IMR-90 (cell line): ENCODE data around the gene SLC30A2. TPM values are rescaled to one million over a fixed set of nuclear protein-coding genes. Genes with fewer than 3 reads are reported as not detected.

Source experiments
- ATAC-seq: fragments of 200-7000 bp; cut with Tn5 transposase; 2 replicates; pipeline ENCODE4 v1.9.1; 2020; ENCODE audit warnings: low read depth, mild to moderate bottlenecking, moderate library complexity
- BruUV-seq: library from RNA; stranded (reverse); fragments of 400-500 nt; replicated peaks from 2 replicates; lab custom pipeline; 2021; lab: Mats Ljungman, UMichigan
- CTCF ChIA-PET: fragments of 300-600 bp; formaldehyde crosslinking; extraction: SDS; loops from one replicate; lab custom pipeline; 2021; ENCODE audit warnings: antibody characterized with exemption; lab: Yijun Ruan, JAX
- POLR2A ChIA-PET: fragments of 300-600 bp; sonication (Branson Sonifier 250); formaldehyde crosslinking; loops from one replicate; lab custom pipeline; 2022; ENCODE audit warnings: antibody characterized with exemption; ENCODE audit not compliant: unreplicated experiment; lab: Charles Lee
- DNase-seq: peaks from one replicate; pipeline ENCODE4 v3.0.0; 2013
- H2AFZ ChIP-seq: replicated peaks from 2 replicates; pipeline ENCODE3; 2013; ENCODE audit warnings: low read length, mild to moderate bottlenecking; ENCODE audit not compliant: poor library complexity
- H2AK5ac ChIP-seq: 2 replicates; pipeline ENCODE4 v1.6.1; 2013; ENCODE audit warnings: low read depth, low read length, inconsistent platforms
- H2AK9ac ChIP-seq: replicated peaks from 2 replicates; pipeline ENCODE3; 2013; ENCODE audit warnings: mild to moderate bottlenecking, low read depth, low read length, moderate library complexity; ENCODE audit not compliant: poor library complexity
- H2BK120ac ChIP-seq: 2 replicates; pipeline ENCODE4 v1.6.1; 2013; ENCODE audit warnings: low read depth, low read length, inconsistent platforms
- H2BK15ac ChIP-seq: 3 replicates; pipeline ENCODE4 v1.6.1; 2013; ENCODE audit warnings: low read depth, low read length, inconsistent platforms
- H2BK20ac ChIP-seq: 2 replicates; pipeline ENCODE4 v1.6.1; 2013; ENCODE audit warnings: low read depth, mild to moderate bottlenecking, inconsistent platforms, low read length, moderate library complexity
- H2BK5ac ChIP-seq: 2 replicates; pipeline ENCODE4 v1.6.1; 2013; ENCODE audit warnings: mild to moderate bottlenecking, low read depth, low read length, inconsistent platforms; ENCODE audit not compliant: poor library complexity, severe bottlenecking
- H3K14ac ChIP-seq: replicated peaks from 2 replicates; pipeline ENCODE4 v1.6.1; 2013; ENCODE audit warnings: low read depth, low read length, inconsistent platforms
- H3K18ac ChIP-seq: 2 replicates; pipeline ENCODE4 v1.6.1; 2013; ENCODE audit warnings: low read depth, low read length, control low read depth
- H3K23ac ChIP-seq: 2 replicates; pipeline ENCODE4 v1.6.1; 2013; ENCODE audit warnings: low read depth, low read length, inconsistent platforms
- H3K27ac ChIP-seq: 2 replicates; pipeline ENCODE4 v1.5.1; 2013; ENCODE audit warnings: mild to moderate bottlenecking, control low read depth, low read length; ENCODE audit not compliant: insufficient read depth
- H3K27me3 ChIP-seq: 2 replicates; pipeline ENCODE4 v1.6.1; 2013; ENCODE audit warnings: low read length; ENCODE audit not compliant: control insufficient read depth, insufficient read depth
- H3K36me3 ChIP-seq: 2 replicates; pipeline ENCODE4 v1.6.1; 2013; ENCODE audit warnings: low read length, mixed read lengths; ENCODE audit not compliant: control insufficient read depth, insufficient read depth
- H3K4ac ChIP-seq: 2 replicates; pipeline ENCODE4 v1.6.1; 2013; ENCODE audit warnings: low read depth, low read length, inconsistent platforms
- H3K4me1 ChIP-seq: 2 replicates; pipeline ENCODE4 v1.6.1; 2013; ENCODE audit warnings: low read length, mixed read lengths; ENCODE audit not compliant: control insufficient read depth, insufficient read depth
- H3K4me2 ChIP-seq: 2 replicates; pipeline ENCODE4 v1.6.1; 2013; ENCODE audit warnings: low read depth, mild to moderate bottlenecking, control low read depth, low read length, moderate library complexity
- H3K4me3 ChIP-seq: 2 replicates; pipeline ENCODE4 v1.5.1; 2013; ENCODE audit warnings: low read depth, mild to moderate bottlenecking, control low read depth, low read length, moderate library complexity; ENCODE audit not compliant: insufficient read depth
- H3K56ac ChIP-seq: 2 replicates; pipeline ENCODE4 v1.6.1; 2013; ENCODE audit warnings: low read length, inconsistent platforms; ENCODE audit not compliant: insufficient read depth; ENCODE audit errors: extremely low read depth
- H3K79me1 ChIP-seq, 2 experiments: 2 replicates each; pipeline ENCODE4 v1.6.1; 2013; ENCODE audit warnings: low read length in 2 of 2, inconsistent platforms in 1 of 2, low read depth in 1 of 2
- H3K9ac ChIP-seq: 2 replicates; pipeline ENCODE4 v1.6.1; 2013; ENCODE audit warnings: low read depth, low read length, control low read depth
- H3K9me1 ChIP-seq: 2 replicates; pipeline ENCODE4 v1.6.1; 2013; ENCODE audit warnings: low read length, inconsistent platforms; ENCODE audit not compliant: insufficient read depth
- H3K9me3 ChIP-seq: 2 replicates; pipeline ENCODE4 v1.6.1; 2013; ENCODE audit warnings: low read length; ENCODE audit not compliant: control insufficient read depth, insufficient read depth
- H4K20me1 ChIP-seq: 2 replicates; pipeline ENCODE4 v1.6.1; 2013; ENCODE audit warnings: low read length, inconsistent platforms; ENCODE audit not compliant: insufficient read depth
- H4K5ac ChIP-seq: 2 replicates; pipeline ENCODE4 v1.6.1; 2013; ENCODE audit warnings: mild to moderate bottlenecking, low read depth, low read length, control low read depth
- H4K8ac ChIP-seq, 2 experiments: 2 replicates each; pipeline ENCODE4 v1.6.1; 2013; ENCODE audit warnings: low read depth in 2 of 2, low read length in 2 of 2, control low read depth in 1 of 2, inconsistent platforms in 1 of 2
- H4K91ac ChIP-seq: 2 replicates; pipeline ENCODE4 v1.6.1; 2013; ENCODE audit warnings: low read depth, low read length, inconsistent platforms; ENCODE audit not compliant: insufficient read depth
- BHLHE40 ChIP-seq: fragments of 150-350 bp; IDR thresholded peaks from 2 replicates; pipeline ENCODE4 v1.6.1; 2016; ENCODE audit warnings: mild to moderate bottlenecking, low read depth, low read length
- MAFK ChIP-seq: IDR thresholded peaks from 2 replicates; pipeline ENCODE4 v1.6.1; 2012; ENCODE audit warnings: low read depth, low read length, improper control_type of control experiment
- MAZ ChIP-seq: IDR thresholded peaks from 2 replicates; pipeline ENCODE4 v1.6.1; 2012; ENCODE audit warnings: low read depth, mild to moderate bottlenecking, low read length, improper control_type of control experiment, moderate library complexity, borderline replicate concordance
- NFE2L2 ChIP-seq: fragments of 150-350 bp; IDR thresholded peaks from 2 replicates; pipeline ENCODE4 v1.6.1; 2016; ENCODE audit warnings: low read depth, mild to moderate bottlenecking, low read length
- POLR2A ChIP-seq: IDR thresholded peaks from 2 replicates; pipeline ENCODE4 v1.6.1; 2012; ENCODE audit warnings: mild to moderate bottlenecking, low read depth, low read length
- WGBS, 2 experiments: methylation state at CpG; one replicate each; pipeline versions ENCODE4 v1.1.5 to v1.1.7; 2013; ENCODE audit warnings: missing lambda C conversion rate in 2 of 2; ENCODE audit not compliant: insufficient read length in 1 of 2; ENCODE audit errors: extremely low coverage in 2 of 2; 5-methylcytosine and 5-hydroxymethylcytosine counted together
- dilution Hi-C: fragments of 300-500 bp; cut with HindIII; formaldehyde crosslinking; loops from one replicate; pipeline ENCODE4 v1.14.3; 2018; ENCODE audit warnings: low sequenced_read_pairs; ENCODE audit not compliant: unreplicated experiment
- in situ Hi-C: fragments of 300-500 bp; cut with MboI; formaldehyde crosslinking; loops from 3 replicates; pipeline ENCODE4 v1.14.3; 2019; ENCODE audit warnings: low sequenced_read_pairs, inconsistent platforms, mixed read lengths
- intact Hi-C: fragments of 100-400 bp; cut with micrococcal nuclease; formaldehyde crosslinking; loops from 2 replicates; pipeline ENCODE4 v1.10.0; 2022
- polyA plus RNA-seq, 3 experiments: library from polyadenylated mRNA; depleted of rRNA; stranded (reverse); fragments of >200 nt; gene quantifications; 2 replicates each; pipeline ENCODE4 v1.2.3, GENCODE V29; 2012; ENCODE audit warnings: low replicate concordance in 1 of 3
- total RNA-seq: library from RNA; depleted of rRNA; stranded (reverse); fragments of >200 nt; gene quantifications from 2 replicates; pipeline ENCODE4 v1.2.3, GENCODE V29; 2012
- TF ChIP-seq, protein P1 (sequence below): conservative IDR thresholded peaks from 2 replicates; pipeline ENCODE4 v1.5.1; 2012; ENCODE audit warnings: mild to moderate bottlenecking, low read depth, low read length, improper control_type of control experiment

The SLC30A2 gene
- total and polyA plus RNA-seq, 2 of the 4 experiments (the other 2 are of a cell fraction) = not detected

DNA sequence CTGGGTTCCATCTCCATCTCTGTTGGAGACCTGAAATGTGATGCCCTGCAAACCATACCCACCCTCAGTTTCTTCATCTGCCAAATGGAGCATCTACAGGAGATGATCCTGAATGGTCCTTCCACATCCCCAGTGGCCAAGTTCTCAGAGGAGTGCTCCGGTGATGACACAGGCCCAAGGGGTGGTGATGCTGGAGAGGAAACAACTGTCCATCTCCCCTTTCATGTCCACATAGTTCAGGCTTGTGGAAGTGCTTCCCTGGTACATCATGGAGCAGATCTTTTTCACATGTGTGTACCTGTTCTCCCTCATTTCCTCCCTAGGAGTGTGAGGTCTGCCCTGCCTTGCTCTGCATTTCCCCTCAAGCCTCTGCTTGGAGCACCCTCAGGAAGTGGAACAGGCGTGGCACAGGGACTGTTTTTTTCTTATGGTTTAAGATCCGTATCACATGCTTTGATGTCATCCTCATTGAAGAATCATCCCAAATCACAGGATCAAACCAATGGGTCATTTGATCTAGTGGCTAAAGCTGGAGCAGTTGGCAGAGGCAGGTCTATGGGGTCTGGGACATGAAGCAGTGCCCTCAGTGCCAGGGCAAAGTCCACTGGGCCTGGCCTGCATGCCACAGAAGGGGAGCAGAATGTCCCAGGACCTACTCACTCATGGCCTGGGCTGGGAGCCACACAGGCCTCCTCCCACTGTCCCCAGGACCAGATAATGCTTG is 29.7 kb upstream of the SLC30A2 start:
- CTCF ChIA-PET = no interaction called here
- H3K9me1 ChIP-seq = no peaks in the 10 kb centered on the region
- no CpG with 5 or more reads among the region's 3 CpGs for WGBS, 2 experiments

More for the DNA sequence above, 29.7 kb upstream of the SLC30A2 start:
- H2AK5ac ChIP-seq = no peak overlapping the region
- ATAC-seq (no peak), DNase-seq (no peak)
- no peak overlapping the region for H3K9ac ChIP-seq
- H2BK20ac ChIP-seq = no peak overlapping the region
- H3K4me1 ChIP-seq = no peaks in the 10 kb centered on the region
- H3K9me3 ChIP-seq = peaks cover 2% of the 10 kb centered on the region; the same call in 1 of the 2 replicates
- intact Hi-C loops = no loop called here
- H4K20me1 ChIP-seq = no peaks in the 10 kb centered on the region
- H4K91ac ChIP-seq = no peak overlapping the region
- H2BK15ac ChIP-seq = no peak overlapping the region
- H3K79me1 ChIP-seq = no peaks in the 10 kb centered on the region
- no peak overlapping the region for H3K4me3 ChIP-seq
- H3K56ac ChIP-seq = no peak overlapping the region
- no peak overlapping the region for H3K23ac ChIP-seq
- no peak overlapping the region for H4K5ac ChIP-seq
- H3K4me2 ChIP-seq = no peak overlapping the region
- in situ Hi-C loops = no loop called here
- H4K8ac ChIP-seq = no peak overlapping the region
- no peak overlapping the region for H3K18ac ChIP-seq
- no peak overlapping the region for H2BK120ac ChIP-seq
- H2BK5ac ChIP-seq = no peak overlapping the region
- no peak overlapping the region for H2AK9ac ChIP-seq
- peak overlapping the region; percentile 14 for H2AFZ ChIP-seq
- TF ChIP-seq POLR2A = no peak
- TF ChIP-seq, protein P1, sequence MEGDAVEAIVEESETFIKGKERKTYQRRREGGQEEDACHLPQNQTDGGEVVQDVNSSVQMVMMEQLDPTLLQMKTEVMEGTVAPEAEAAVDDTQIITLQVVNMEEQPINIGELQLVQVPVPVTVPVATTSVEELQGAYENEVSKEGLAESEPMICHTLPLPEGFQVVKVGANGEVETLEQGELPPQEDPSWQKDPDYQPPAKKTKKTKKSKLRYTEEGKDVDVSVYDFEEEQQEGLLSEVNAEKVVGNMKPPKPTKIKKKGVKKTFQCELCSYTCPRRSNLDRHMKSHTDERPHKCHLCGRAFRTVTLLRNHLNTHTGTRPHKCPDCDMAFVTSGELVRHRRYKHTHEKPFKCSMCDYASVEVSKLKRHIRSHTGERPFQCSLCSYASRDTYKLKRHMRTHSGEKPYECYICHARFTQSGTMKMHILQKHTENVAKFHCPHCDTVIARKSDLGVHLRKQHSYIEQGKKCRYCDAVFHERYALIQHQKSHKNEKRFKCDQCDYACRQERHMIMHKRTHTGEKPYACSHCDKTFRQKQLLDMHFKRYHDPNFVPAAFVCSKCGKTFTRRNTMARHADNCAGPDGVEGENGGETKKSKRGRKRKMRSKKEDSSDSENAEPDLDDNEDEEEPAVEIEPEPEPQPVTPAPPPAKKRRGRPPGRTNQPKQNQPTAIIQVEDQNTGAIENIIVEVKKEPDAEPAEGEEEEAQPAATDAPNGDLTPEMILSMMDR = no peak
- no peak for TF ChIP-seq BHLHE40
- TF ChIP-seq NFE2L2 = no peak
- no peak for TF ChIP-seq MAZ
- TF ChIP-seq MAFK = no peak
- no TSS peak for BruUV-seq
- no peak overlapping the region for H3K4ac ChIP-seq
- dilution Hi-C loops = no loop called here
- no peaks in the 10 kb centered on the region for H3K36me3 ChIP-seq
- POLR2A ChIA-PET = no interaction called here
- no peak overlapping the region for H3K14ac ChIP-seq
- H3K27ac ChIP-seq = no peak overlapping the region
- peaks cover 54% of the 10 kb centered on the region for H3K27me3 ChIP-seq
